Heart left ventricle (tissue), 13 donors: ENCODE measurements around the gene ADIPOR1.

Experiments
- CTCF ChIP-seq, 12 donors: fragments of 200-600 bp; sonication (generic) in 4 of 12; IDR thresholded peaks; one replicate each; pipeline versions ENCODE4 v1.5.0 to v1.8.0; 2018 to 2022; ENCODE audit warnings: antibody characterized with exemption in 12 of 12, mild to moderate bottlenecking in 5 of 12
- POLR2A ChIP-seq, 2 donors: fragments of 450-650 bp; IDR thresholded peaks; one replicate each; pipeline ENCODE4 v1.6.1; 2017; ENCODE audit warnings: antibody characterized with exemption in 2 of 2, mild to moderate bottlenecking in 2 of 2, moderate library complexity in 2 of 2
- donor health status: ischemic (EF 13 %, LVEDD 7.1; RV severe dilation, severe dysfunction).
- donor health status: DM: no; HTN: yes; CAD: no.
- donor health status: DM: no; HTN: no; CAD: no.
- donor health status: ischemic (EF 25% LVEDD 6.9; RV normal size, moderate dysfunction).
- donor health status: ischemic (EF 25% LVEDD 5.7; RV mildly dilated, moderate dysfunction).
- donor health status: ischemic (EF 35%, LVEDD 5.7; RV mildly dilated, moderate dysfunction).
- donor health status: nonischemic (EF 11% LVEDD 7.7; RV severe dilation, severe dysfunction).
- donor health status: DM: yes; HTN: yes; CAD: no.
- donor health status: PGD.
- donor health status: ischemic (EF 29% LVEDD 5.4; RV normal size, mild dysfunction).
- donor health status: nonischemic (EF 23%, LVEDD 6.1; RV moderate dilation, normal function).

GRCh38 chr1:202958544-202959275, 598 bp upstream of the ADIPOR1 start:
- TF ChIP-seq POLR2A (IDR thresholded peaks at IDR 0.05) (no peak), CTCF (IDR thresholded peaks at IDR 0.05) (no peak)
